Measurements from ENCODE around the gene CAMTA2. TPM values are rescaled to one million over a fixed set of nuclear protein-coding genes. Genes with fewer than 3 reads are reported as not detected.

Gene CAMTA2
- total and polyA plus RNA-seq, 2 experiments from 2014 or later: 4.4 to 8.7 TPM

GRCh38 chr17:4986951-4987766 is at the start of gene CAMTA2 (continued):
- no peak for TF ChIP-seq ZNF462 (CRISPR knock-in tag; IDR thresholded peaks at IDR 0.05)
- peak; percentile 65 for TF ChIP-seq ETS1 (IDR thresholded peaks at IDR 0.05)
- no peak for TF ChIP-seq ZNF114 (CRISPR knock-in tag; IDR thresholded peaks at IDR 0.05)

- Histone ChIP-seq H3F3A (replicated peaks; ENCODE audit: low read depth) (0 out of 2 replicates have a peak, but pooled peaks cover 5% of the 10 kb centered on the region), H3K4me2 (peak within 1 kb of the TSS; percentile 77), H3K36me3 (ENCODE audit: insufficient read depth) (no peaks in the 10 kb centered on the region), H3K9me2 (ENCODE audit: insufficient read depth) (no peaks in the 10 kb centered on the region), H3K79me2 (replicated peaks; ENCODE audit: insufficient read depth) (no peaks in the 10 kb centered on the region), H2AFZ (peak within 1 kb of the TSS; percentile 91), H3K27ac (ENCODE audit: low read depth) (no peak within 1 kb of the TSS), H4K20me1 (replicated peaks; ENCODE audit: insufficient read depth) (no peaks in the 10 kb centered on the region), H3K4me3 (peak within 1 kb of the TSS; percentile 55), H3K27me3 (ENCODE audit: insufficient read depth) (peaks cover 6% of the 10 kb centered on the region; the same call in 1 of the 2 replicates), H3K4me1 (ENCODE audit: insufficient read depth) (no peaks in the 10 kb centered on the region; the same call in 1 of the 2 replicates)
- no peaks in the 10 kb centered on the region for H3K36me3 Mint-ChIP-seq (ENCODE audit: low read depth)
- H3K27ac Mint-ChIP-seq: no peak within 1 kb of the TSS
- peak; percentile 78 for ATAC-seq
- DNase-seq (ENCODE audit: low spot score): peak; percentile 64
- H3K4me1 Mint-ChIP-seq: peaks cover 3% of the 10 kb centered on the region
- H3K4me3 Mint-ChIP-seq: peak within 1 kb of the TSS; percentile 51
- H3K9me3 Mint-ChIP-seq: no peaks in the 10 kb centered on the region
- H3K27me3 Mint-ChIP-seq (ENCODE audit: insufficient read depth, low read depth, poor library complexity): peaks cover 19% of the 10 kb centered on the region
- TF ChIP-seq CTCF (conservative IDR thresholded peaks at IDR 0.05; ENCODE audit: low read depth in 2 of 2) (0 out of 4 replicates have a peak, but pooled peaks of 1 of the 2 experiments have one; percentile 4), REST (IDR thresholded peaks at IDR 0.05; ENCODE audit: unreplicated experiment) (no peak)
Observed at GRCh38 chr17:5035315-5035714, 47.8 kb upstream of the CAMTA2 start, which contains the start of gene SLC52A1. SLC52A1 (minus strand) TSS chr17:5035426; CDS start chr17:5034606, 820 bp downstream.

All from GM23338 (cell line).